ENCODE results near the gene LDHB. TPM values are rescaled to one million over a fixed set of nuclear protein-coding genes. Genes with fewer than 3 reads are reported as not detected.
"Not testable (repeated sequence)": the region's sequence is repeated elsewhere in the genome, so short reads cannot be mapped to it uniquely, and the experiment has no call there.

The LDHB gene
- total RNA-seq, 1 experiment from 2014 or later: 548 TPM

- CTCF ChIA-PET: no interaction called here
- no peaks in the 10 kb centered on the region for H3K9me3 ChIP-seq (ENCODE audit: low read length)
- H3K4me3 ChIP-seq (ENCODE audit: low read length): no peak overlapping the region
- H3K27me3 ChIP-seq (ENCODE audit: low read length): peaks cover 4% of the 10 kb centered on the region; the same call in 1 of the 2 replicates
- no peaks in the 10 kb centered on the region for H3K79me2 ChIP-seq (ENCODE audit: low read length)
- no peaks in the 10 kb centered on the region for H4K20me1 ChIP-seq (ENCODE audit: low read length)
- no peaks in the 10 kb centered on the region for H3K4me1 ChIP-seq (ENCODE audit: insufficient read depth, low read length)
- no peak overlapping the region for H3K9ac ChIP-seq (ENCODE audit: low read length)
- H2AFZ ChIP-seq (ENCODE audit: low read length): no peak overlapping the region
- intact Hi-C loops (cut with micrococcal nuclease): loop anchor here (10.0 kb wide), 1 partner anchor 415 kb away; no protein-coding TSS in a partner anchor
- H3K9me2 ChIP-seq (replicated peaks; ENCODE audit: low read length): no peaks in the 10 kb centered on the region
- TF ChIP-seq EZH2phosphoT487 (IDR thresholded peaks at IDR 0.05; ENCODE audit: borderline replicate concordance, low read length) (no peak), CTCF (conservative IDR thresholded peaks at IDR 0.05; ENCODE audit: low read depth, low read length) (no peak), EZH2 (IDR thresholded peaks at IDR 0.05; ENCODE audit: low read length, unreplicated experiment) (no peak)
- DNase-seq: no peak
- no peak overlapping the region for H3K4me2 ChIP-seq (ENCODE audit: low read length)
- POLR2A ChIA-PET (ENCODE audit: unreplicated experiment): no interaction called here
- no peaks in the 10 kb centered on the region for H3K36me3 ChIP-seq (ENCODE audit: low read depth, low read length)
- BruUV-seq (replicated peaks): no TSS peak
- H3K27ac ChIP-seq (ENCODE audit: low read length): no peak overlapping the region
- no peaks in the 10 kb centered on the region for H3F3A ChIP-seq (ENCODE audit: low read length, unreplicated experiment)
- ATAC-seq: no peak
Measured at GRCh38 chr12:21600196-21600595, 57.4 kb downstream of the LDHB start.

- intact Hi-C loops (cut with micrococcal nuclease): no loop called here
- BruUV-seq (replicated peaks): no TSS peak
- Histone ChIP-seq H3K9me2 (replicated peaks; ENCODE audit: low read length) (no peaks in the 10 kb centered on the region), H3F3A (ENCODE audit: low read length, unreplicated experiment) (no peaks in the 10 kb centered on the region), H3K4me2 (ENCODE audit: low read length) (no peak overlapping the region), H3K4me3 (ENCODE audit: low read length) (no peak overlapping the region), H3K27me3 (ENCODE audit: low read length) (peaks cover 4% of the 10 kb centered on the region; the same call in 1 of the 2 replicates), H3K36me3 (ENCODE audit: low read depth, low read length) (no peaks in the 10 kb centered on the region), H3K9me3 (ENCODE audit: low read length) (no peaks in the 10 kb centered on the region), H3K9ac (ENCODE audit: low read length) (no peak overlapping the region), H4K20me1 (ENCODE audit: low read length) (no peaks in the 10 kb centered on the region), H3K4me1 (ENCODE audit: insufficient read depth, low read length) (no peaks in the 10 kb centered on the region), H2AFZ (ENCODE audit: low read length) (no peak overlapping the region), H3K27ac (ENCODE audit: low read length) (no peak overlapping the region), H3K79me2 (ENCODE audit: low read length) (no peaks in the 10 kb centered on the region)
- CTCF ChIA-PET: no interaction called here
- ATAC-seq (no peak), DNase-seq (no peak)
- TF ChIP-seq EZH2 (IDR thresholded peaks at IDR 0.05; ENCODE audit: low read length, unreplicated experiment) (no peak), CTCF (conservative IDR thresholded peaks at IDR 0.05; ENCODE audit: low read depth, low read length) (no peak), EZH2phosphoT487 (IDR thresholded peaks at IDR 0.05; ENCODE audit: borderline replicate concordance, low read length) (no peak)
- POLR2A ChIA-PET (ENCODE audit: unreplicated experiment): no interaction called here
Measured at GRCh38 chr12:21599143-21599999, 58.3 kb downstream of the LDHB start.

GRCh38 chr12:21598651-21599050, 59.0 kb downstream of the LDHB start:
- H2AFZ ChIP-seq (ENCODE audit: low read length): no peak overlapping the region
- no peaks in the 10 kb centered on the region for H3K9me2 ChIP-seq (replicated peaks; ENCODE audit: low read length)
- no peak overlapping the region for H3K27ac ChIP-seq (ENCODE audit: low read length)
- no TSS peak for BruUV-seq (replicated peaks)
- ATAC-seq: no peak
- ChIA-PET POLR2A (ENCODE audit: unreplicated experiment) (no interaction called here), CTCF (no interaction called here)
- no peaks in the 10 kb centered on the region for H3F3A ChIP-seq (ENCODE audit: low read length, unreplicated experiment)
- H3K79me2 ChIP-seq (ENCODE audit: low read length): no peaks in the 10 kb centered on the region
- H3K9ac ChIP-seq (ENCODE audit: low read length): no peak overlapping the region
- no peaks in the 10 kb centered on the region for H3K9me3 ChIP-seq (ENCODE audit: low read length)
- no peaks in the 10 kb centered on the region for H4K20me1 ChIP-seq (ENCODE audit: low read length)
- no peaks in the 10 kb centered on the region for H3K36me3 ChIP-seq (ENCODE audit: low read depth, low read length)
- intact Hi-C loops (cut with micrococcal nuclease): no loop called here
- no peak overlapping the region for H3K4me2 ChIP-seq (ENCODE audit: low read length)
- no peaks in the 10 kb centered on the region for H3K4me1 ChIP-seq (ENCODE audit: insufficient read depth, low read length)
- TF ChIP-seq EZH2 (IDR thresholded peaks at IDR 0.05; ENCODE audit: low read length, unreplicated experiment): no peak
- TF ChIP-seq EZH2phosphoT487 (IDR thresholded peaks at IDR 0.05; ENCODE audit: borderline replicate concordance, low read length): no peak
- TF ChIP-seq CTCF (conservative IDR thresholded peaks at IDR 0.05; ENCODE audit: low read depth, low read length): no peak
- peaks cover 4% of the 10 kb centered on the region; the same call in 1 of the 2 replicates for H3K27me3 ChIP-seq (ENCODE audit: low read length)
- no peak overlapping the region for H3K4me3 ChIP-seq (ENCODE audit: low read length)
- no peak for DNase-seq

- H3K9ac ChIP-seq (ENCODE audit: low read length); CTCF ChIA-PET; H3K27ac ChIP-seq (ENCODE audit: low read length); H3K9me3 ChIP-seq (ENCODE audit: low read length); ATAC-seq; H3K4me1 ChIP-seq (ENCODE audit: insufficient read depth, low read length); H3K9me2 ChIP-seq (replicated peaks; ENCODE audit: low read length); H3K27me3 ChIP-seq (ENCODE audit: low read length); H3K4me3 ChIP-seq (ENCODE audit: low read length); H3F3A ChIP-seq (ENCODE audit: low read length, unreplicated experiment); BruUV-seq (replicated peaks); H3K4me2 ChIP-seq (ENCODE audit: low read length); H2AFZ ChIP-seq (ENCODE audit: low read length); H3K36me3 ChIP-seq (ENCODE audit: low read depth, low read length); H3K79me2 ChIP-seq (ENCODE audit: low read length); DNase-seq; H4K20me1 ChIP-seq (ENCODE audit: low read length); POLR2A ChIA-PET (ENCODE audit: unreplicated experiment); intact Hi-C loops (cut with micrococcal nuclease): not testable (repeated sequence)
Measured at GRCh38 chr12:21595356-21595755, 62.3 kb downstream of the LDHB start.
